NCI-H2081 treated with DMSO at 0.1 percent for 48 hours (cell line): Measurements from ENCODE around the gene A4GNT.

Experiments used
- DNase-seq: peaks from one replicate; lab custom pipeline; 2025; lab: John Stamatoyannopoulos, UW

A4GNT gene

GRCh38 chr3:138078901-138079344 lies 53.3 kb downstream of the A4GNT start:
- no peak for DNase-seq

GRCh38 chr3:138078096-138078495 lies 54.1 kb downstream of the A4GNT start:
- no peak for DNase-seq
